ENCODE results near the gene STARD4.

- no peak for TF ChIP-seq CREB3 (CRISPR knock-in tag; IDR thresholded peaks at IDR 0.05)
- TF ChIP-seq CTCF (CRISPR knock-in tag; IDR thresholded peaks at IDR 0.05) = no peak
- no peak for TF ChIP-seq GRHL1 (CRISPR knock-in tag; conservative IDR thresholded peaks at IDR 0.05)
- TF ChIP-seq POLR2A (IDR thresholded peaks at IDR 0.05; ENCODE audit: insufficient read depth in 1 of 2, low read depth in 2 of 2, low read length in 2 of 2) = no peak
- TF ChIP-seq RFX1 (IDR thresholded peaks at IDR 0.05) = no peak
- TF ChIP-seq ARNTL (CRISPR knock-in tag; IDR thresholded peaks at IDR 0.05) = no peak
- TF ChIP-seq ATF7 (IDR thresholded peaks at IDR 0.05) = no peak
- TF ChIP-seq ATF7 (CRISPR knock-in tag; IDR thresholded peaks at IDR 0.05) = no peak
- TF ChIP-seq PITX1 (CRISPR knock-in tag; IDR thresholded peaks at IDR 0.05) = no peak
- TF ChIP-seq SP4 (CRISPR knock-in tag; IDR thresholded peaks at IDR 0.05) = no peak
Observed at GRCh38 chr5:111555760-111556159, 43.4 kb upstream of the STARD4 start.
